Astrocyte of the spinal cord (primary cell): ENCODE data around the gene SEL1L3.

Experiments
- DNase-seq: peaks from one replicate; pipeline ENCODE4 v3.0.0; 2011; ENCODE audit warnings: low read depth, low spot score
- H3K4me3 ChIP-seq: 2 replicates; pipeline ENCODE4 v1.5.1; 2011; ENCODE audit warnings: low read depth, mild to moderate bottlenecking, low read length, moderate library complexity
- in situ Hi-C: cut with HindIII; loops from 2 replicates; pipeline ENCODE4 v1.10.0; 2017; ENCODE audit warnings: low sequenced_read_pairs
- TF ChIP-seq, protein P1 (sequence below): IDR thresholded peaks from 2 replicates; pipeline ENCODE4 v1.5.1; 2012; ENCODE audit warnings: low read depth, mild to moderate bottlenecking, low read length, inconsistent platforms

SEL1L3 gene

DNA sequence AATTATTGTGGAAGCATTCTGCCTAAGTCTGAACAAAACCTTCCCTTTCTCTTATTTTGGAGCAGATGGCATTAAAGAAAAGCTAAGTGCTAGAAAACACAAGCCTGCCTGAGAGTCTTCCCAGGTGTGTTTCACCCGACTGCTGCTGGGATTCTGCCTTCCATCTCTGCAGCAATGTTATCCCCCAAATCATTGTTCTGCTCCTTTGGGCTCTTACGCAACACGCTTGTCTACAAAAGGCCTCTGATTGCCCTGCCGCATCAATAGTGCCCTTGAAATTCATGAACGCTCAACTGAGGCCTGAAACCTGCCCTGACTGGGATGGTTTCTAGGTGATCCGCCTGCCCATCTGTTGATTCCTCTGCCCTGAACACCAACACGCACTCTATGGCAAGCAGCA, 80.3 kb downstream of the SEL1L3 start:
- DNase-seq = no peak
- H3K4me3 ChIP-seq = no peak overlapping the region
- TF ChIP-seq, protein P1, sequence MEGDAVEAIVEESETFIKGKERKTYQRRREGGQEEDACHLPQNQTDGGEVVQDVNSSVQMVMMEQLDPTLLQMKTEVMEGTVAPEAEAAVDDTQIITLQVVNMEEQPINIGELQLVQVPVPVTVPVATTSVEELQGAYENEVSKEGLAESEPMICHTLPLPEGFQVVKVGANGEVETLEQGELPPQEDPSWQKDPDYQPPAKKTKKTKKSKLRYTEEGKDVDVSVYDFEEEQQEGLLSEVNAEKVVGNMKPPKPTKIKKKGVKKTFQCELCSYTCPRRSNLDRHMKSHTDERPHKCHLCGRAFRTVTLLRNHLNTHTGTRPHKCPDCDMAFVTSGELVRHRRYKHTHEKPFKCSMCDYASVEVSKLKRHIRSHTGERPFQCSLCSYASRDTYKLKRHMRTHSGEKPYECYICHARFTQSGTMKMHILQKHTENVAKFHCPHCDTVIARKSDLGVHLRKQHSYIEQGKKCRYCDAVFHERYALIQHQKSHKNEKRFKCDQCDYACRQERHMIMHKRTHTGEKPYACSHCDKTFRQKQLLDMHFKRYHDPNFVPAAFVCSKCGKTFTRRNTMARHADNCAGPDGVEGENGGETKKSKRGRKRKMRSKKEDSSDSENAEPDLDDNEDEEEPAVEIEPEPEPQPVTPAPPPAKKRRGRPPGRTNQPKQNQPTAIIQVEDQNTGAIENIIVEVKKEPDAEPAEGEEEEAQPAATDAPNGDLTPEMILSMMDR = no peak
- in situ Hi-C loops = no loop called here

GRCh38 chr4:25779021-25779420, 83.8 kb downstream of the SEL1L3 start:
- in situ Hi-C loops = no loop called here
- peak; percentile 24 for DNase-seq
- TF ChIP-seq, protein P1 = no peak
- no peak overlapping the region for H3K4me3 ChIP-seq

GRCh38 chr4:25776795-25777194, 86.0 kb downstream of the SEL1L3 start:
- TF ChIP-seq, protein P1 = no peak
- DNase-seq = no peak
- no peak overlapping the region for H3K4me3 ChIP-seq
- in situ Hi-C loops = no loop called here

DNA sequence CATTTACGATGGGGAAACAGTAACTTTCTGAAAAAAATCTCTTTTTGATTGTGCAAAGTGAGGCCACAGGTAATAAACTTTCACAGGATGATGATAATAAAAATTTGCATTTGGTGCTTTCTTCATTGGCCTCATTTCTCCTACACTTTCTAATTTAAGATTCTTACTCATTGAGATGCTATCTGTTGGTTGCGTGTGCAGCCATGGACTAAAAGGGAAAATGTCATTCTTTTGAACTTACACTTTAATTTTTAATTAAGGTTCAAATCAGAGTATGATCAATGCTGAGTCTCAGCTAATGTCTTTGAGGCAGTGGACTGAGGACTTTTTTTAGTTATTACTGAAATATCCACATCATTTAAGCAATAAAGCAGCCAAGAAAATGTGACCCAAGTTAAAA, 87.6 kb downstream of the SEL1L3 start:
- TF ChIP-seq, protein P1 = no peak
- no peak overlapping the region for H3K4me3 ChIP-seq
- no peak for DNase-seq
- in situ Hi-C loops = no loop called here

DNA sequence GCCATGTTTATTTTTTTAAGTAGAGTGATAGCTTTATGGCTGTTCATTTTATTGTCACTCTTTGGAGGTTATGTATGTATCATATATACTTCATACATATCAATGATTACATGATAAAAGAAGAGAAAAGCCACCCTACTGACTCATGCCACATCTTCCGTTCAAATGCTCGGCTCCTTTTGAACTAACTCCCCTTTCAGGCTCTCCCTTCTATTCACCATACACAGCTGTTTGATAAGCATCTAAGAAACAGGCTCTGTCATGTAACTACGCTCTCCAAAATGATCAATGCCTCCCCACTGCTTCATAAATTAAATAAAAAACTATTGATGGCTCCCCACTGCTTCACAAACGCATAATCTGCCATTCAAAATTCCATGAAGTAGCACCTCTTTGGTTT, 89.4 kb downstream of the SEL1L3 start:
- in situ Hi-C loops = no loop called here
- TF ChIP-seq, protein P1 = no peak
- DNase-seq = no peak
- H3K4me3 ChIP-seq = no peak overlapping the region

DNA sequence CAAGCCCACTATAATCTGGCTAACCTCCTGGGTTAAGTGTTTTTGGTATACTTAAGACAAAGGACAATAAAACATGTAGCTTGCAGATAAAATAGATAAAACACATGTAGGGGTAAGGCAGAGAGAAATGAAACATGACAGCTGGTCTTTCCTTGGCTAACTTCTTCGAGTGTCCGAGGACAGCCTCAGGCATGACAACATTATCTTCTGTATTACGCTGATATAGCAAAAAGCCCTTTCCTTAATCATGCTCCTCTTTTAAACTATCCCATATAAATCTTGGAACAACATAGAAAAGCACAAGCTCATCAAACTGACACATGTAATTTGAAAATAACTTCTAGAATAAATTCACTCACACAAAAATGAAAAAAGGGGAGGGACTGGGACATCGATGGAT, 91.1 kb downstream of the SEL1L3 start:
- no peak overlapping the region for H3K4me3 ChIP-seq
- no peak for DNase-seq
- TF ChIP-seq, protein P1 = no peak
- in situ Hi-C loops = no loop called here

- in situ Hi-C loops = no loop called here
- H3K4me3 ChIP-seq = no peak overlapping the region
- TF ChIP-seq, protein P1 = no peak
- no peak for DNase-seq
These were observed 91.9 kb downstream of the SEL1L3 start for GRCh38 chr4:25770847-25771246.
